NB4 (cell line): ENCODE data around the gene CLK1.

ENCODE experiments used
- DNase-seq: peaks from one replicate; pipeline ENCODE4 v3.0.0; 2010; ENCODE audit warnings: low read depth
- H3K4me3 ChIP-seq: one replicate; pipeline ENCODE4 v1.5.1; 2011; ENCODE audit warnings: mild to moderate bottlenecking, low read depth, low read length, moderate library complexity
- MYC ChIP-seq: IDR thresholded peaks from 2 replicates; pipeline ENCODE4 v1.6.1; 2011; ENCODE audit warnings: low read depth, low read length
- POLR2A ChIP-seq: IDR thresholded peaks from 2 replicates; pipeline ENCODE4 v1.6.1; 2011; ENCODE audit warnings: mild to moderate bottlenecking; ENCODE audit not compliant: insufficient read length; ENCODE audit errors: extremely low read depth
- TF ChIP-seq, protein P1 (sequence below): IDR thresholded peaks from one replicate; pipeline ENCODE4 v1.5.1; 2012; ENCODE audit warnings: low read depth, low read length
- TF ChIP-seq, protein P2 (sequence below): IDR thresholded peaks from 2 replicates; pipeline ENCODE4 v1.6.1; 2011; ENCODE audit warnings: low read depth, low read length

The CLK1 gene

DNA sequence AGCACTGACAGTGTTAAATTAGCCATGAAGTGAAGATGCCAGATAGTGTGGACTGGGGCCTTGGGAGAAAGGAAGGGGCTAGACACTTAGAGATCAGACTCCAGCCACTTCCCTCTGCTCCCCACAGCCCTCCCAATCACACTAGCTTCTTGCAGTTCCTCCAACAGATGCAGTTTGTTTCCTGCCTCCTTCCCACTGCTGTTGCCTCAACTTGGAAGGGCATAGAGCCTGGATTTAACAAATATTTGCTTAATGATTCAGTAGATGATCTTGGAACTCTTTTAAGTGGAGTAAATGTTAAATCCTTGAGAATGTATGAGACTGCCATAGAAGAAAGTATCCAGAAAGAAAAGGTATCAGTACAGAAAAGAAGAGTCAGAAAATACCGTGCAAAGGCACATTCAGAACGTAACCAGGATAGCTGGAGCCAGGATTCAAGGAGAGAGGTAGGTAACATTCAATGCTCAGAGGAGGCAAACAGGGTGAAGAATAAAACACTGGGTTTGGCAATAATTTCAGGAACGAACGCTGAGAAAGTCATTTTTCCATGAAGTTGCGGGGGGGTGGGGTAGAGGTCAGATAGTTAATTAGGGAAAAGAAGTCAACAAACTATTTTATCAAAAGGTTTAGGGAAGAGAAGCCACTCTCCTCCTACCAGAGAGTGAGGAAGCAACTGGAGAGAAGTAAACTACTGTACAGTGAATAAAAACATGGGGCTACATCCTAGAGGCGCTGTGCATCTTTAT is 54.0 kb downstream of the CLK1 start:
- peak; percentile 59 for DNase-seq
- TF ChIP-seq, protein P1, sequence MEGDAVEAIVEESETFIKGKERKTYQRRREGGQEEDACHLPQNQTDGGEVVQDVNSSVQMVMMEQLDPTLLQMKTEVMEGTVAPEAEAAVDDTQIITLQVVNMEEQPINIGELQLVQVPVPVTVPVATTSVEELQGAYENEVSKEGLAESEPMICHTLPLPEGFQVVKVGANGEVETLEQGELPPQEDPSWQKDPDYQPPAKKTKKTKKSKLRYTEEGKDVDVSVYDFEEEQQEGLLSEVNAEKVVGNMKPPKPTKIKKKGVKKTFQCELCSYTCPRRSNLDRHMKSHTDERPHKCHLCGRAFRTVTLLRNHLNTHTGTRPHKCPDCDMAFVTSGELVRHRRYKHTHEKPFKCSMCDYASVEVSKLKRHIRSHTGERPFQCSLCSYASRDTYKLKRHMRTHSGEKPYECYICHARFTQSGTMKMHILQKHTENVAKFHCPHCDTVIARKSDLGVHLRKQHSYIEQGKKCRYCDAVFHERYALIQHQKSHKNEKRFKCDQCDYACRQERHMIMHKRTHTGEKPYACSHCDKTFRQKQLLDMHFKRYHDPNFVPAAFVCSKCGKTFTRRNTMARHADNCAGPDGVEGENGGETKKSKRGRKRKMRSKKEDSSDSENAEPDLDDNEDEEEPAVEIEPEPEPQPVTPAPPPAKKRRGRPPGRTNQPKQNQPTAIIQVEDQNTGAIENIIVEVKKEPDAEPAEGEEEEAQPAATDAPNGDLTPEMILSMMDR = no peak
- no peak for TF ChIP-seq MYC
- TF ChIP-seq, protein P2, sequence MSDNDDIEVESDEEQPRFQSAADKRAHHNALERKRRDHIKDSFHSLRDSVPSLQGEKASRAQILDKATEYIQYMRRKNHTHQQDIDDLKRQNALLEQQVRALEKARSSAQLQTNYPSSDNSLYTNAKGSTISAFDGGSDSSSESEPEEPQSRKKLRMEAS = no peak
- TF ChIP-seq POLR2A = no peak
- peak overlapping the region; percentile 66 for H3K4me3 ChIP-seq

DNA sequence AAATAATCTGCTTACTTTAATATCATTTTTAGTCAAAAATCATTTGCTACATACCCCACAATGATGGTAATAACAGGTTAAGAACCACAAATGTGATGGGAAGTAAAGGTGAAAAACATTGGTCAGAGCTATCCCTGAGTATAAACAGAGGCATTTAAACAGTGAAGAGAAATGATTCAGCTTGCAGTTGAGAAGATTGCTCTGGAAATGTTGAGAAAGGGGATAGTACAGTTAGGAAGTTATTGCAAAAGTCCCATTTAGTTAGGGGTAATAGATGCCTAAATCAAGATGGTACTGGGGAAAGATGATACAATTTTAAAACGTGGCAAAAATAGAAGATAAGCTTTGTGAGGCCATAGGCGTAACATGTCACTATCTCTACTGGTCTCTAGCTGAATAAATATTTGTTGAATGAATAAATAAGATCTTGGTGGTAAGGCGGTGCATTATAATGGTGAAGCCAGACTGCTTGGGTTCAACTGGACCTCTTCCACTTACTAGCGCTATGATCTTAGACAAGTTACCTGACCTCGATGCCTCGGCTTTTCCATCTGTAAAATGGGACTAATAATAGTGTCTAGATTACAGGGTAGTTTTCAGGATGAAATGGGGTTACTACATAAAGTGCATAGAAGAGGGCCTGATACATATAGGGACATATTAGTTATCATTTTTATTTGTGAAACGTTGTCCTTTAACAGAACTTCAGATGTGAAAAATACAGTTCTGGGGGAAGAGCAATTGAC is 54.8 kb downstream of the CLK1 start:
- TF ChIP-seq, protein P1 = no peak
- TF ChIP-seq POLR2A = no peak
- TF ChIP-seq, protein P2 = no peak
- no peak for TF ChIP-seq MYC
- no peak overlapping the region for H3K4me3 ChIP-seq
- no peak for DNase-seq
